ENCODE measurements around the gene VARS2.
"Not testable (repeated sequence)": the region's sequence is repeated elsewhere in the genome, so short reads cannot be mapped to it uniquely, and the experiment has no call there.

Gene VARS2

GRCh38 chr6:30926644-30927043, 12.6 kb downstream of the VARS2 start:
- no peaks in the 10 kb centered on the region for H3K27me3 Mint-ChIP-seq
- peaks cover 8% of the 10 kb centered on the region for H3K9me3 Mint-ChIP-seq
- peaks cover 8% of the 10 kb centered on the region for H3K4me1 Mint-ChIP-seq
- H3K4me3 Mint-ChIP-seq = no peak overlapping the region
- no peak overlapping the region for H3K27ac Mint-ChIP-seq
- peaks cover 62% of the 10 kb centered on the region for H3K36me3 Mint-ChIP-seq
- no peak for ATAC-seq

- ATAC-seq, H3K4me1 Mint-ChIP-seq, H3K9me3 Mint-ChIP-seq: not testable (repeated sequence)
Observed at GRCh38 chr6:30927080-30927479, 13.0 kb downstream of the VARS2 start.

DNA sequence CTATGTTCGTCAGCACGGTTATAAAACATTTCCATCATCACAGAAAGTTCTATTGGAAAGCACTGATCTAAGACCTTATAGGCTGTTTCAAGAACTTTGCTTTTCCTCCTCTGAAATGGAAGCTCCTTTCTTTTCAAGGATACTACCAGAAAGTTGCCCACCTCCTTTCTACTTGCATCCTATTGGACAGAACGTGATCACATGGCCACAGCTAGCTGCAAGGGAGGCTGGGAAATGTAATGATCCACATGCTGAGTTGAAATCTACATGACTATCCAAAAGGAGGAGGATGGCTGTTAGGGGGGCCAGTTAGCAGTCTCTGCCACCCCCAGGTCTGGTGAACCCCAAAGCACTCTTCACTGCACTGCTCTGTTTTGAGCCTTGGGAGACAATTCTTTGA, 14.6 kb downstream of the VARS2 start:
- Mint-ChIP-seq H3K9me3 (peaks cover 8% of the 10 kb centered on the region), H3K27ac (no peak overlapping the region), H3K27me3 (no peaks in the 10 kb centered on the region), H3K4me1 (no peaks in the 10 kb centered on the region), H3K4me3 (no peak overlapping the region), H3K36me3 (peaks cover 42% of the 10 kb centered on the region)
- no peak for ATAC-seq

More at GRCh38 chr6:30927080-30927479, 13.0 kb downstream of the VARS2 start:
- peaks cover 58% of the 10 kb centered on the region for H3K36me3 Mint-ChIP-seq
- H3K27me3 Mint-ChIP-seq, H3K27ac Mint-ChIP-seq, H3K4me3 Mint-ChIP-seq: not testable (repeated sequence)

DNA sequence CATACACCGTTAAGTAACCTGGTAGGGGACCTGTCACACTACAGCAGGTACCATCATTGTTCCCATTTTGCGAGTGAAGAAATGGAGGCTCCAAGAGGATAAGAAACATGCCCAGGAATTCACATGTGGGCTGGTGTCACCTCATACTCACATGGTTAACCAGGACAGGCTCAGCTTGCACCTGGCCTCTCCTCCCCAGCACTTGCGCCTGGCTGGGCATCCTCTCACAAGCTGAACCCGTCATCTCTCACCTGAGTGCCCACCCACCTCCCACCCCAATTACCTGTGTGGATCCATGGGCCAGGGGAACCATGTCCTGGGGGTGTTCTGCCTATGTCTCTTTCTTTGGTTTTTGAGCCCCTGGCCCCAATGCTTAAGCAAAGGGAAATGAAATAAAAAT, 16.5 kb downstream of the VARS2 start:
- no peak for ATAC-seq
- Mint-ChIP-seq H3K27me3 (peaks cover 6% of the 10 kb centered on the region), H3K36me3 (peaks cover 36% of the 10 kb centered on the region), H3K4me3 (no peak overlapping the region), H3K27ac (no peak overlapping the region), H3K4me1 (no peaks in the 10 kb centered on the region), H3K9me3 (peaks cover 8% of the 10 kb centered on the region)

- Mint-ChIP-seq H3K4me1 (no peaks in the 10 kb centered on the region), H3K36me3 (peaks cover 28% of the 10 kb centered on the region), H3K27ac (no peak overlapping the region), H3K4me3 (no peak overlapping the region), H3K27me3 (peaks cover 13% of the 10 kb centered on the region), H3K9me3 (peaks cover 8% of the 10 kb centered on the region)
- no peak for ATAC-seq
Observed at GRCh38 chr6:30931272-30931671, 17.2 kb downstream of the VARS2 start.

DNA sequence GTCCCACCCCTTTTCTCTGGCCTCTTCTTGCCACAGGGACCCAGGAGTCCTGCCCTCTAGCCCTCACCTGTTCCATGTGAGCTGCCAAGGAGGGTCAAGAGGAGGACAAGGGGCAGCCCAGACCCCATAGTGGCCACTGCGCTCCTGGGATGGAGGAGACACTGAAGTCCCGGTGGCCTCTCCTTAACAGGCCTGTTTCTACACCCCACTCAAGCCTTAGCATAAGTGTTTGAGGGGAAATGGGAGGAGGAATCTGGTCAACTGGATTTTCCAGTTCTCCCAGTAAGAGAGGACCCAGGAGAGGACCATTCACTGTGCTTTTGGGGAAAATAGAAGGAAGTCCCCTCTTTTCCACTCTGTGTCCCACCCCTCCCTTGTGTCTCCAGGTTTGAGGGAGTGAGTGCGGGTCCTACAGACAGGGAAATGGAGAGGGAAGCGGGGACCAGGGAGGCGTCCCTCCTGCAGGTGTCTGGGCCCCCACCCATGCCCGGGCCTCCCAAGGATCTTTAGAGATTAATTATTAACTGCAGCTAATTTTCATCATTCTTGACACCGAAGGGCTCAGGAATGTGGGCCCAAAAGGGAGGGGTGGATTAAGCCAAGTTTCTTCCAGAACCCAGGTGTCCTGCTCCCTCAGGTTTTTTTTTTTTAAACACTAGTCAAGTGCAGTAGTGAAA, 18.1 kb downstream of the VARS2 start, which contains the start of gene SFTA2:
Gene SFTA2, minus strand, starts transcription at position 202 of the 677 bp plus-strand sequence. Its CDS starts 74 bp downstream, at position 128.
- no peak for ATAC-seq
- Mint-ChIP-seq H3K27me3 (peaks cover 21% of the 10 kb centered on the region), H3K27ac (no peak within 1 kb of the TSS), H3K4me1 (no peaks in the 10 kb centered on the region), H3K4me3 (no peak within 1 kb of the TSS), H3K9me3 (peaks cover 8% of the 10 kb centered on the region), H3K36me3 (peaks cover 20% of the 10 kb centered on the region)

- H3K4me3 Mint-ChIP-seq = no peak overlapping the region
- H3K4me1 Mint-ChIP-seq = no peaks in the 10 kb centered on the region
- no peak for ATAC-seq
Observed at GRCh38 chr6:30932665-30933365, 18.8 kb downstream of the VARS2 start.

DNA sequence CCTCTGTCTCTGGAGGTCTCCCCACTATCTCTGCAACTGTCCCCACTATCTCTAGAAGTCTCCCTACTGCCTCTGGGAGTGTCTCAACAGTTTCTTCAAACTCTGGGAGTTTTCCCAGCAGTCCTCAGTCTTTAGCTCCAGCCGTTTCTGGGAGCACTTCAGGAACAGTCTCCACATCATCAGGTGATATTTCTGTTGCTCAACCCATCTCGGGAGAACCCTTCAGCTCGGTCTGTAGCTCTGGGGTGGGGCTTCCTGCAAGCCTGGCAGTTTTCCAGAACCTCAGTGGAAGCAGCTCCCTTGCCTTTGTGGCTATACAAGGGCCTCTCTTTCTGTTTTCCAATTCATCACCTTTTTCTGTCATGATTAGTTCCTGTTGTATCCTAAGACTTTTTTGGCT, 21.0 kb downstream of the VARS2 start:
- Mint-ChIP-seq H3K4me3 (no peak overlapping the region), H3K36me3 (no peaks in the 10 kb centered on the region), H3K27me3 (peaks cover 42% of the 10 kb centered on the region), H3K4me1 (no peaks in the 10 kb centered on the region), H3K27ac (no peak overlapping the region), H3K9me3 (no peaks in the 10 kb centered on the region)
- ATAC-seq = no peak

More at GRCh38 chr6:30932665-30933365, 18.8 kb downstream of the VARS2 start:
- H3K9me3 Mint-ChIP-seq = peaks cover 8% of the 10 kb centered on the region
- H3K36me3 Mint-ChIP-seq = peaks cover 16% of the 10 kb centered on the region
- H3K27me3 Mint-ChIP-seq = peaks cover 25% of the 10 kb centered on the region
- H3K27ac Mint-ChIP-seq = no peak overlapping the region

- no peak for ATAC-seq
- H3K9me3 Mint-ChIP-seq = no peaks in the 10 kb centered on the region
- no peak overlapping the region for H3K27ac Mint-ChIP-seq
- no peaks in the 10 kb centered on the region for H3K36me3 Mint-ChIP-seq
- peaks cover 64% of the 10 kb centered on the region for H3K27me3 Mint-ChIP-seq
- no peaks in the 10 kb centered on the region for H3K4me1 Mint-ChIP-seq
- H3K4me3 Mint-ChIP-seq = no peak overlapping the region
Observed at GRCh38 chr6:30937265-30937664, 23.2 kb downstream of the VARS2 start.

DNA sequence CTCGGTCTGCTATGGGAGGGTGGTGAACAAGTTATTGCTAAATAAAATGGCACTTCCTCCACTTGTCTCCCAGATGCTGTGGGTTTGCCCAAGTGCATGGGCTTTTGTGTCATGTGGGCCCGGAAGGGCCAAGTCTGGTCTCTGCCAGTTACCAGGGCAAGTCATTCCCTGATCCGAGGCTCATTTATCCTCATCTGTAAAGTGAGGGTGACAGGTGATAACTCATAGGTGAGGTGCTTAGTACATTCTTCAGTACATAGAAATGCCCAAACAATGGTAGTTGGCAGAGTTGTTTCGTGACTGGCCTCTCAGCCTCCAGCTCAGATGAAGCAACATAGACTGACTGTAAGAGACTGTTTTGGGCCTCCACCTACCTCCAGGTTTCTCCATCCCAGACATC, 24.7 kb downstream of the VARS2 start:
- H3K4me1 Mint-ChIP-seq = peaks cover 7% of the 10 kb centered on the region
- H3K36me3 Mint-ChIP-seq = no peaks in the 10 kb centered on the region
- peaks cover 79% of the 10 kb centered on the region for H3K27me3 Mint-ChIP-seq
- ATAC-seq = no peak
- H3K27ac Mint-ChIP-seq = no peak overlapping the region
- no peak overlapping the region for H3K4me3 Mint-ChIP-seq
- H3K9me3 Mint-ChIP-seq = no peaks in the 10 kb centered on the region

DNA sequence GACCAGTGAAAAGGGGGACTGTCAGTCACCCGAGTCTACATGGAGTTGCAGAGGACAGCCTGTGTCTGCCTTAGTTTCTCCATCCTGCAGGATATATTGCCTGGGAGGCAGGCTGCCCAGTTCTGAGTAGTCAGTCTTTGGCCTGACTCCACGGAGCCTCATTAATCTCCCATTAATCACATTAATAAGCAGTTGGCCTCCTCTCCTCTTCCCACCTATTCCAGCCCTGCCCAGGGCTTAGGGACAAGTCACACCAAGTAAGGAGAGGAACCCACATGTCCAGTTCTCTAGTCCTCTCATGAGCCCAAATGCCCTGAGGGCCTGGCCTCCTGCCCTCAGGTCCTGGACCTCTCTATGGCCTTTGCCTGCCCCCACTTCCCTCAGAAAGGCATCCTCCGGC, 25.4 kb downstream of the VARS2 start:
- no peak for ATAC-seq
- no peak overlapping the region for H3K4me3 Mint-ChIP-seq
- no peaks in the 10 kb centered on the region for H3K9me3 Mint-ChIP-seq
- no peak overlapping the region for H3K27ac Mint-ChIP-seq
- H3K36me3 Mint-ChIP-seq = no peaks in the 10 kb centered on the region
- H3K27me3 Mint-ChIP-seq = peaks cover 86% of the 10 kb centered on the region
- peaks cover 7% of the 10 kb centered on the region for H3K4me1 Mint-ChIP-seq

GRCh38 chr6:30940361-30940986, 26.4 kb downstream of the VARS2 start, which contains the start of gene MUCL3:
Gene MUCL3 (plus strand): TSS chr6:30940973. CDS start chr6:30941000, 27 bp downstream.
- Mint-ChIP-seq H3K27me3 (peaks cover 81% of the 10 kb centered on the region), H3K27ac (no peak within 1 kb of the TSS), H3K36me3 (no peaks in the 10 kb centered on the region), H3K4me1 (peaks cover 7% of the 10 kb centered on the region), H3K9me3 (no peaks in the 10 kb centered on the region), H3K4me3 (no peak within 1 kb of the TSS)
- no peak for ATAC-seq

DNA sequence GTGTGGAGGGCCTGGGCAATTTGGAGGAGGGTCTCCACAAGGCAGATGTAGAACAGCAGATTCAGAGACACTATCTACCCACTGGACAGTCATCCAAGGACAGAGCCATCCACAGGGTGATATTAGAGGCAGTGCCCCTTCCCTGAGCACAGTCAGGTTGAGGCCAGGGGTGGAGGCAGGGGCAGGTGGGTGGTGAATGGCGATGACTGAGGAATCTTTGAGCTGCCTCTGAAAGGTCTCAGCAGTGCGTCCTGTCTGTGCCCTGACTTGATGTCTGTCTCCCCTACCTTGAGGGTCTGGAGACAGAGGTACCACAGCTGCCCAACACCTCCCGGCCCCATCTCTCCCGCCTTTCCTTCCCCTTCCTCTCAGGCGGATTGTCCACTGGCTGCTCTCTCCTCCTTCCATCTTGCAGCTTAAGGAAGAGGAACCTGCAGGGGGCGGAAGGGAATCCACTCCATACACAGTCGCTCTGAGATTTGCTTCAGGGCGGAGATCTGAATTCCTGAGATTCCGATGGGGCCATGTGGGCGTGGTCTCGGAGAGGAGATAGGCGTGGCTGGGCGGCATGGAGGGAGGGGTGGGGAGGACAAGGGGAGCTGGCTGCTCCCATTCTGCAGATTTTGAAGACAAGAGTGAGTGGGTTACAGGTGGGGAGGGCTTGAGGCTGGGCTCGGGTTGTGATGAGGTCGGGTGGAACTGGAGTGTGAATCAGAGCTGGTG, 28.5 kb downstream of the VARS2 start:
- peaks cover 7% of the 10 kb centered on the region for H3K4me1 Mint-ChIP-seq
- H3K36me3 Mint-ChIP-seq = no peaks in the 10 kb centered on the region
- ATAC-seq = no peak
- no peak overlapping the region for H3K27ac Mint-ChIP-seq
- no peaks in the 10 kb centered on the region for H3K9me3 Mint-ChIP-seq
- H3K4me3 Mint-ChIP-seq = no peak overlapping the region
- peaks cover 65% of the 10 kb centered on the region for H3K27me3 Mint-ChIP-seq

DNA sequence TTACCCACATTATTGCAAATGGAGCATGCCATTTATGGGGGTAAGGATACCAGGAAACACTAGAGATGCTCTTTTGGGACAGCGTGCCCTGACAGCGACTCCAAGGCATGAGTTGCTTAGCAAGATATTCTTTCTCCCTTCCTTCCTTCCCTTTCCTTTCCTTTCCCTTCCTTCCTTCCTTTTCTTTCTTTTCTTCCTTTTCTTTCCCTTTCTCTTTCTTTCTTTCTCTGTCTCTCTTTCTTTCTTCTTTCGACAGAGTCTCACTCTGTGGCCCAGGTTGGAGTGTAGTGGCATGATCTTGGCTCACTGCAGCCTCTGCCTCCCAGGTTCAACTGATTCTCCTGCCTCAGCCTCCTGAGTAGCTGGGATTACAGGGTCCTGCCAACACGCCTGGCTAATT, 30.0 kb downstream of the VARS2 start:
- no peak overlapping the region for H3K27ac Mint-ChIP-seq
- H3K27me3 Mint-ChIP-seq = peaks cover 71% of the 10 kb centered on the region
- H3K36me3 Mint-ChIP-seq = peaks cover 11% of the 10 kb centered on the region
- ATAC-seq = no peak
- H3K9me3 Mint-ChIP-seq = no peaks in the 10 kb centered on the region
- no peak overlapping the region for H3K4me3 Mint-ChIP-seq
- peaks cover 7% of the 10 kb centered on the region for H3K4me1 Mint-ChIP-seq

DNA sequence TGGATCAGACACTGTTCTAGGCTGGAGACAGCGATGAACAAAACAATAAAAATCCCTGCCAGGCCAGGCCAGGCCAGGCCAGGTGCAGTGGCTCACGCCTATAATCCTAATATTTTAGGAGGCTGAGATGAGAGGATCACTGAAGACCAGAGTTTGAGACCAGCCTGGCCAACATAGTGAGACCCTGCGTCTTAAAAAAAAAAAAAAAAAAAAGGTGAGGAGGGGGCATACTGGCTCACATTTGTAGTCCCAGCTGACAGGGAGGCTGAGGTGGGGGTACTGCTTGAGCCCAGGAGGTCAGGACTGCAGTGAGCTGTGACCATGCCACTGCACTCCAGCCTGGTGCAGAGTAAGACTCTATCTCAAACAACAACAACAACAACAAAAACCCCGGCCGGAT, 31.2 kb downstream of the VARS2 start:
- Mint-ChIP-seq H3K36me3 (peaks cover 23% of the 10 kb centered on the region), H3K27ac (no peak overlapping the region), H3K4me3 (no peak overlapping the region), H3K9me3 (peaks cover 6% of the 10 kb centered on the region), H3K27me3 (peaks cover 73% of the 10 kb centered on the region), H3K4me1 (peaks cover 7% of the 10 kb centered on the region)
- no peak for ATAC-seq
